ENCODE results near the gene FGF18. TPM values are rescaled to one million over a fixed set of nuclear protein-coding genes. Genes with fewer than 3 reads are reported as not detected.
"Not testable (repeated sequence)": the region's sequence is repeated elsewhere in the genome, so short reads cannot be mapped to it uniquely, and the experiment has no call there.

The FGF18 gene
- total RNA-seq, 4 donors from 2014 or later: 0.53 TPM; not detected in 3

GRCh38 chr5:171397599-171397998 lies 21.8 kb upstream of the FGF18 start:
- peaks cover 0 to 89% (median 0%) of the 10 kb centered on the region in 3 donors for H3K36me3 ChIP-seq
- H3K4me1 ChIP-seq: peaks cover 0 to 5% (median 0%) of the 10 kb centered on the region in 4 donors
- TF ChIP-seq, protein P1, sequence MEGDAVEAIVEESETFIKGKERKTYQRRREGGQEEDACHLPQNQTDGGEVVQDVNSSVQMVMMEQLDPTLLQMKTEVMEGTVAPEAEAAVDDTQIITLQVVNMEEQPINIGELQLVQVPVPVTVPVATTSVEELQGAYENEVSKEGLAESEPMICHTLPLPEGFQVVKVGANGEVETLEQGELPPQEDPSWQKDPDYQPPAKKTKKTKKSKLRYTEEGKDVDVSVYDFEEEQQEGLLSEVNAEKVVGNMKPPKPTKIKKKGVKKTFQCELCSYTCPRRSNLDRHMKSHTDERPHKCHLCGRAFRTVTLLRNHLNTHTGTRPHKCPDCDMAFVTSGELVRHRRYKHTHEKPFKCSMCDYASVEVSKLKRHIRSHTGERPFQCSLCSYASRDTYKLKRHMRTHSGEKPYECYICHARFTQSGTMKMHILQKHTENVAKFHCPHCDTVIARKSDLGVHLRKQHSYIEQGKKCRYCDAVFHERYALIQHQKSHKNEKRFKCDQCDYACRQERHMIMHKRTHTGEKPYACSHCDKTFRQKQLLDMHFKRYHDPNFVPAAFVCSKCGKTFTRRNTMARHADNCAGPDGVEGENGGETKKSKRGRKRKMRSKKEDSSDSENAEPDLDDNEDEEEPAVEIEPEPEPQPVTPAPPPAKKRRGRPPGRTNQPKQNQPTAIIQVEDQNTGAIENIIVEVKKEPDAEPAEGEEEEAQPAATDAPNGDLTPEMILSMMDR (IDR thresholded peaks at IDR 0.05): no peak
- no peak for TF ChIP-seq POLR2A (IDR thresholded peaks at IDR 0.05)
- no peaks in the 10 kb centered on the region for H3K9me3 ChIP-seq
- DNase-seq: no peak
- H3K27me3 ChIP-seq: no peaks in the 10 kb centered on the region
- no peak overlapping the region for H3K27ac ChIP-seq
- no peak overlapping the region for H3K4me3 ChIP-seq

DNA sequence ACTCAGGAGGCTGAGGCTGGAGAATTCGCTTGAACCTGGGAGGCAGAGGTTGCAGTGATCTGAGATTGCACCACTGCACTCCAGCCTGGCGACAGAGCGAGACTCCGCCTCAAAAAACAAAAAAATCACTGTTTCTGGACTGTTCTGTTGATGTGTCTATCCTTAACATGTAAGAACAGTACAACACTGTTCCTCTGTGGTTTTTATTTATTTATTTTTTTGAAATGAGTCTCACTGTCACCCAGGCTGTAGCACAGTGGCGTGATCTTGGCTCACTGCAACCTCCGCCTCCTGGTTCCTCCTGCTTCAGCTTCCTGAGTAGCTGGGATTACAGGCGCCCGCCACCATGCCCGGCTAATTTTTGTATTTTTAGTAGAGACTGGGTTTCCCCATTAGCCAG lies 20.8 kb upstream of the FGF18 start:
- not testable (repeated sequence) for H3K4me3 ChIP-seq, H3K4me1 ChIP-seq, H3K27me3 ChIP-seq, DNase-seq, H3K27ac ChIP-seq, H3K9me3 ChIP-seq
- peaks cover 0 to 78% (median 0%) of the 10 kb centered on the region in 3 donors for H3K36me3 ChIP-seq

DNA sequence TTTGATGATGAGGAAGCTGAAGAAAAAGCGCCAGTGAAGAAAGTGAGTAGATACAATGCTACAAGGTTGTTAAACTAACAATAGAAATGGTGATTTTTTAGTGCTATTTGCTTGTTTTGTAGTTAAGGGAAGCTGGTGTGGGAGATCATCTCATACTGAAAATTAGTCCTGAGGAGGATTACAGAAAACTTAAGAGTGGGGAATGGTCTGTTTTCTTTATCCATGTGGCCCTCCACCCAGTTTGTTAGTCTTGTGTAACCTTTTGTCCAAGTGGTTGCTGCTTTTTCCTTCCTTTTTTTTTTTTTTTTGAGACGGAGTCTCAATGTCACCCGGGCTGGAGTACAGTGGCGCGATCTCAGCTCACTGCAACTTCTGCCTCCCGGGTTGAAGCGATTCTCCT lies 19.3 kb upstream of the FGF18 start:
- no peak for DNase-seq
- no peaks in the 10 kb centered on the region for H3K9me3 ChIP-seq
- TF ChIP-seq POLR2A (IDR thresholded peaks at IDR 0.05): no peak
- TF ChIP-seq, protein P1 (IDR thresholded peaks at IDR 0.05): no peak
- H3K36me3 ChIP-seq: peaks cover 0 to 68% (median 0%) of the 10 kb centered on the region in 3 donors
- H3K4me1 ChIP-seq: peaks cover 0 to 5% (median 0%) of the 10 kb centered on the region in 4 donors
- H3K4me3 ChIP-seq: no peak overlapping the region
- H3K27me3 ChIP-seq: no peaks in the 10 kb centered on the region
- no peak overlapping the region for H3K27ac ChIP-seq

GRCh38 chr5:171401167-171401947 lies 18.1 kb upstream of the FGF18 start:
- peaks cover 0 to 5% (median 0%) of the 10 kb centered on the region in 4 donors for H3K4me1 ChIP-seq
- H3K27me3 ChIP-seq: no peaks in the 10 kb centered on the region
- no peak for DNase-seq
- H3K4me3 ChIP-seq: no peak overlapping the region
- H3K9me3 ChIP-seq: no peaks in the 10 kb centered on the region
- TF ChIP-seq POLR2A (IDR thresholded peaks at IDR 0.05): no peak
- TF ChIP-seq, protein P1 (IDR thresholded peaks at IDR 0.05): no peak
- H3K27ac ChIP-seq: no peak overlapping the region
- peaks cover 0 to 69% (median 0%) of the 10 kb centered on the region in 3 donors for H3K36me3 ChIP-seq

GRCh38 chr5:171402751-171403150 lies 16.7 kb upstream of the FGF18 start:
- H3K36me3 ChIP-seq: peaks cover 0 to 67% (median 0%) of the 10 kb centered on the region in 3 donors
- H3K9me3 ChIP-seq, H3K27ac ChIP-seq, H3K4me3 ChIP-seq, DNase-seq, H3K27me3 ChIP-seq, H3K4me1 ChIP-seq: not testable (repeated sequence)

DNA sequence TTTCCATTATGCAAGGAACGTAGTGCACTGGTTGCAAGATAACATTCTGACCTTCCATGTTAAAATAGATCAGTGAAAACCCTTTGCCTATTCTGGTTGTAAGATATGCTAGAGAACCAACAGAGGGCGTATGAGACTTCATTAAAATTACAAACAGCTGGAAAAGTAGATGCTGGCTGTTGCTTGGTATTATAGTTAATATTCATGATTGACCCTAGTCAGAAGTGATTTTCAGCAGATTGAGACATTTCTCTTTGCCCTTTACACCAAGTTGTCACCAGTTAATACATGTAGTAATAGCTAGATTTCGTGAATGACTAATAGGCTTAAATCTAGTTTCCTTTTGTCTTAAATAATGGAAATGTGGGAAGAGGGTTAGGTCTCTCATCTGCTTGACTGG lies 13.8 kb upstream of the FGF18 start:
- DNase-seq: no peak
- H3K27me3 ChIP-seq: no peaks in the 10 kb centered on the region
- H3K27ac ChIP-seq: no peak overlapping the region
- TF ChIP-seq POLR2A (IDR thresholded peaks at IDR 0.05): no peak
- TF ChIP-seq, protein P1 (IDR thresholded peaks at IDR 0.05): peak in 4 of 6 experiments; percentile 20 to 35 (median 30)
- peaks cover 0 to 63% (median 0%) of the 10 kb centered on the region in 3 donors for H3K36me3 ChIP-seq
- H3K9me3 ChIP-seq: no peaks in the 10 kb centered on the region
- H3K4me1 ChIP-seq: peaks cover 0 to 15% (median 3%) of the 10 kb centered on the region in 4 donors
- H3K4me3 ChIP-seq: no peak overlapping the region
